Measurements from ENCODE around the gene GATB. TPM values are rescaled to one million over a fixed set of nuclear protein-coding genes. Genes with fewer than 3 reads are reported as not detected.

Gene GATB
- total RNA-seq, 1 donor from 2014 or later = 17.9 TPM

DNA sequence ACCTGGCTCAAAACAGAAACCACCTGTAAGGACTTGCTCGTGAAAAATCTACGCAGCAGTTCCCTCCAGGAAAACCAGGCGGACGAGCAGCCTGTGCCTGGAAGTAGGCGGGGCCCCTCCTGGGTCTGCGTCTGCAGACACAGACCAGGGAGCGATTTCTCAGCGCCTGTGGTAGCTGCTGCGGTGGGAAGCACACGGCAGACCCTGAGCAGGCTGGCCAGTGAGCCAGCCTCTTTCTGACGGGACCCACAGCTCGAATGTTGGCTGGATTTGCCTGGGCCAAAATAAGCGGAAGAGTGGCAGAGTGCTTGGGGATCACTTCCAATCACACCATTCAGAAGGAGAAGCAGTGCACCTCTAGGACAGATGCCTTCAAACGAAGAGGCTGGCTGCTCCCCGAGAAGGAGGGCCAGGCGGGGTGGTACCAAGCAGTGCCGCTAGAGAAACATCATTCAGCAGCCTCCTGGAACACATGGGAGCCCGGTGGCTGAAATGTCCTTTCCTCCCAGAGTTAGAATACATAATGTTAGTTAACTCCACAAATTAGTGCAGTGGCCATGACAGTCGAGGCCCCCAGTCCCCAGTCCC is 85.9 kb downstream of the GATB start:
- Mint-ChIP-seq H3K27ac (peak overlapping the region; percentile 48), H3K36me3 (no peaks in the 10 kb centered on the region), H3K9me3 (no peaks in the 10 kb centered on the region), H3K4me3 (no peak overlapping the region), H3K27me3 (ENCODE audit: insufficient read depth, low read depth) (peaks cover 5% of the 10 kb centered on the region), H3K4me1 (peaks cover 38% of the 10 kb centered on the region)
- Histone ChIP-seq H4K20me1 (ENCODE audit: low read depth) (no peaks in the 10 kb centered on the region), H3K36me3 (no peaks in the 10 kb centered on the region), H3K27ac (no peak overlapping the region), H3K9me3 (ENCODE audit: low read depth) (no peaks in the 10 kb centered on the region), H2AFZ (replicated peaks) (peak overlapping the region; percentile 55), H3K27me3 (no peaks in the 10 kb centered on the region), H3K79me2 (ENCODE audit: low read depth) (no peaks in the 10 kb centered on the region), H3K4me2 (no peak overlapping the region), H3K4me1 (peaks cover 17% of the 10 kb centered on the region), H3K4me3 (no peak overlapping the region), H3F3A (ENCODE audit: low read depth) (peaks cover 7% of the 10 kb centered on the region), H3K9ac (no peak overlapping the region)
- TF ChIP-seq EZH2 (IDR thresholded peaks at IDR 0.05) (no peak), EZH2phosphoT487 (IDR thresholded peaks at IDR 0.05) (no peak), CTCF (IDR thresholded peaks at IDR 0.05) (no peak)
- peak; percentile 73 for DNase-seq (ENCODE audit: low spot score)

GRCh38 chr4:151673908-151674520 is 86.8 kb downstream of the GATB start:
- Mint-ChIP-seq H3K27ac (no peak overlapping the region), H3K9me3 (no peaks in the 10 kb centered on the region), H3K27me3 (ENCODE audit: insufficient read depth, low read depth) (peaks cover 5% of the 10 kb centered on the region), H3K4me1 (peaks cover 39% of the 10 kb centered on the region), H3K4me3 (no peak overlapping the region), H3K36me3 (no peaks in the 10 kb centered on the region)
- TF ChIP-seq CTCF (IDR thresholded peaks at IDR 0.05) (no peak), EZH2phosphoT487 (IDR thresholded peaks at IDR 0.05) (no peak), EZH2 (IDR thresholded peaks at IDR 0.05) (no peak)
- no peaks in the 10 kb centered on the region for H4K20me1 ChIP-seq (ENCODE audit: low read depth)
- no peaks in the 10 kb centered on the region for H3K79me2 ChIP-seq (ENCODE audit: low read depth)
- H3K27ac ChIP-seq = no peak overlapping the region
- H3K4me2 ChIP-seq = no peak overlapping the region
- H3K4me3 ChIP-seq = no peak overlapping the region
- no peak overlapping the region for H3K9ac ChIP-seq
- no peaks in the 10 kb centered on the region for H3K36me3 ChIP-seq
- H2AFZ ChIP-seq (replicated peaks) = no peak overlapping the region
- H3K27me3 ChIP-seq = no peaks in the 10 kb centered on the region
- H3K9me3 ChIP-seq (ENCODE audit: low read depth) = no peaks in the 10 kb centered on the region
- peaks cover 17% of the 10 kb centered on the region for H3K4me1 ChIP-seq
- DNase-seq (ENCODE audit: low spot score) = no peak
- H3F3A ChIP-seq (ENCODE audit: low read depth) = peaks cover 7% of the 10 kb centered on the region

DNA sequence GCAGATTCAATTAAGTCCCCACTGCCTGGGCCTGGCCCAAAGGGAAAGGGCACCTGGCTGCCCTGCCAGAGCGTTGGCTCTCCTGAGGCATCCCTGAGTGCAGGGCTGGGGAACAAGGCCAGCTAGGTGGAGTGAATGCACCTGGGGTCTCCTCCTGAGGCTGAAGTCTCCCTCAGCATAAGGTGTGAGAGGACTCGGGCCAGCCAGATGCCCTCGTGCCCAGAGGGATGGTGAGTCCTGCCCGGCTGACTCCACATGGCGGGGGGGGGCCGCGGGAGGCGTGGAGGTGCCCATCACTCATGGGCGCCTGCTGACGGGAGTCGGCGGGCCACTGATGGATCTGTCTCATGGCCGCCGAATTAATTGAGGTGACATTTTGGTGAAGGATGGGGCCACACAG is 87.8 kb downstream of the GATB start:
- Mint-ChIP-seq H3K4me1 (peaks cover 40% of the 10 kb centered on the region), H3K9me3 (no peaks in the 10 kb centered on the region), H3K4me3 (no peak overlapping the region), H3K36me3 (no peaks in the 10 kb centered on the region), H3K27ac (no peak overlapping the region), H3K27me3 (ENCODE audit: insufficient read depth, low read depth) (peaks cover 3% of the 10 kb centered on the region)
- Histone ChIP-seq H3K36me3 (no peaks in the 10 kb centered on the region), H3K4me2 (no peak overlapping the region), H3K79me2 (ENCODE audit: low read depth) (no peaks in the 10 kb centered on the region), H3K27me3 (no peaks in the 10 kb centered on the region), H3K9ac (no peak overlapping the region), H3K9me3 (ENCODE audit: low read depth) (no peaks in the 10 kb centered on the region), H3K27ac (no peak overlapping the region), H2AFZ (replicated peaks) (no peak overlapping the region), H4K20me1 (ENCODE audit: low read depth) (no peaks in the 10 kb centered on the region), H3F3A (ENCODE audit: low read depth) (peaks cover 7% of the 10 kb centered on the region), H3K4me3 (no peak overlapping the region), H3K4me1 (peaks cover 17% of the 10 kb centered on the region)
- no peak for TF ChIP-seq EZH2phosphoT487 (IDR thresholded peaks at IDR 0.05)
- TF ChIP-seq EZH2 (IDR thresholded peaks at IDR 0.05) = no peak
- no peak for TF ChIP-seq CTCF (IDR thresholded peaks at IDR 0.05)
- DNase-seq (ENCODE audit: low spot score) = no peak
